IPS-11a (cell line): ENCODE results near the gene IL12RB1.
"Not testable (repeated sequence)": the region's sequence is repeated elsewhere in the genome, so short reads cannot be mapped to it uniquely, and the experiment has no call there.

Source experiments
- H3K4me3 ChIP-seq: one replicate; pipeline ENCODE4 v1.5.1; 2013; ENCODE audit warnings: low read depth, low read length, control low read depth

IL12RB1 gene

DNA sequence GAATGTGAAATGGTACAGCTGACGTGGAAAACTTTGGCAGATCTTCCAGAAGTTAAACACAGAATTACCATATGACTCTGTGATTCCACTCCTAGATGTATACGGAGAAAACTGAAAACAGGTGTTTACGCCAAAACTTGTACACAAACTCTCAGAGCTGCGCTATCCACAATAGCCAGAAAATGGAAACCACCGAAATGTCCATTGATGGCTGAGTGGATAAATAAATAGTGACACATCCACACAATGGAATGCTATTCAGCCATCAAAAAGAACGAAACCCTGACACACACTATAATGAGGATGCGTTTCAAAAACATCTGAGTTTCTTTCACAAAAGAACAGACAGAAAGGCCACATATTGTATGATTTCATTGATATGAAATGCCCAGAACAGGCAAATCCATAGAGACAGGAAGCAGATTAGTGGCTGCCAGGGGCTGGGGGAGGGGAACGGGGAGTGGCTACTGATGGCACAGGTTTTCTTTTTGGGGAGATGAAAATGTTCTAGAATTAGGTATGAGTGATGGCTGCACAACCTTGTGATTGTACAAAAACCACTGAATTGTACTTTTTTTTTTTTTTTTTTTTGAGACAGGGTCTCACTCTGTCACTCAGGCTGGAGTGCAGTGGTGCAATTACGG is 33.0 kb downstream of the IL12RB1 start:
- no peak overlapping the region for H3K4me3 ChIP-seq

- no peak overlapping the region for H3K4me3 ChIP-seq
These were observed 34.8 kb downstream of the IL12RB1 start for GRCh38 chr19:18051887-18052286.

GRCh38 chr19:18049385-18049784 is 37.3 kb downstream of the IL12RB1 start:
- no peak overlapping the region for H3K4me3 ChIP-seq

GRCh38 chr19:18046059-18046718 is 40.5 kb downstream of the IL12RB1 start:
- H3K4me3 ChIP-seq, result no peak overlapping the region

- H3K4me3 ChIP-seq, result no peak overlapping the region
These were observed 41.3 kb downstream of the IL12RB1 start for GRCh38 chr19:18045307-18046050.

GRCh38 chr19:18044825-18045304 is 41.9 kb downstream of the IL12RB1 start:
- H3K4me3 ChIP-seq, result no peak overlapping the region

DNA sequence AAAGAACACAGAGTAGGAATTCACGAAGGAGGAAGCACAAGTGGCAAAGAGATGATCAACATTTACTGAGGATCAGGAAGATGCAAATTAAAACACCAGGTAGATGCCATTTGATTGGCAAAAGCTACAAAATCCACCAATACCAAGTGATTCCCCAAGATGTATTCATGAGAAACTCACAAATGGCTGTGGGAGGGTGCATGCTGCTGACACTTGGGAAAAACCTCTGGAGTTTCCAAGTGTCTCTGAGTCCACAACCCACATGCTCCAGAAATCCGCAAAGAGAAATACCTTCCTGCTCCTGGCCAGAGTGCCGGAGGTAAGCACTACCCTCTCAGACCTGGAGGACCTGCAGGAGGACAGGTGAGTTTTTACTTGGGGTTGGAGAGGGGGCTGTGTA is 43.1 kb downstream of the IL12RB1 start:
- H3K4me3 ChIP-seq, result no peak overlapping the region

GRCh38 chr19:18041054-18041453 is 45.7 kb downstream of the IL12RB1 start:
- no peak overlapping the region for H3K4me3 ChIP-seq

- H3K4me3 ChIP-seq, result not testable (repeated sequence)
These were observed 54.6 kb downstream of the IL12RB1 start for GRCh38 chr19:18032102-18032501.

DNA sequence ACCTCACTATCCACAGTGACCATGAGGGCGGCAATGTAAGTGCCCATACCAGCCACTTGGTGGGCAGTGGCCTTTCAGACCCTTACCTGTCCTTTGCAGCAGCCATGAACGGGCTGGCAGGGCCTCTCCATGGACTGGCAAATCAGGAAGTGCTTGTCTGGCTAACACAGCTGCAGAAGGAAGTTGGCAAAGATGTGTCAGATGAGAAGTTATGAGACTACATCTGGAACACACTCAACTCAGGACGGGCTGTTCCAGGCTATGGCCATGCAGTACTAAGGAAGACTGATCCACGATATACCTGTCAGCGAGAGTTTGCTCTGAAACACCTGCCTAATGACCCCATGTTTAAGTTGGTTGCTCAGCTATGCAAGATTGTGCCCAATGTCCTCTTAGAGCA is 55.3 kb downstream of the IL12RB1 start:
- H3K4me3 ChIP-seq, result not testable (repeated sequence)

GRCh38 chr19:18029617-18030338 is 57.0 kb downstream of the IL12RB1 start:
- H3K4me3 ChIP-seq, result no peak overlapping the region

DNA sequence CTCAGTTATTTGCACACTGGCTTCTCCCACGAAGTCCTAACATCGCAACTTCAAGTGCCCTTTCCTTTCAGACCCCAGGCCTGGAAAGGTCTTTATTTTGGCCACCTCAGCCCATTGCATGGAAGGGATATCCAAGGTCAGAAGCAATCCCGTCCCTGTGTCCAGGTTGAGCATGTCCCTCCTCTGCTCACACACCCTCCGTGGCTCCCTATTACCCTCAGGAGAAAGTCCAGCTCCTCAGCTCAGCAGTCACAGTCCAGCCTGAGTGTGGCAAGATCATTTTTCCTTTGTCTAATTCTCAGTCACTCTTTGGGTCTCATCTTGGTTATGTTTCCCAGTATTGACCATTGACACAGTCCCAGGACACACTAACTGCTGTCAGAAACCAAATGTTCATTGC is 59.6 kb downstream of the IL12RB1 start:
- no peak overlapping the region for H3K4me3 ChIP-seq

DNA sequence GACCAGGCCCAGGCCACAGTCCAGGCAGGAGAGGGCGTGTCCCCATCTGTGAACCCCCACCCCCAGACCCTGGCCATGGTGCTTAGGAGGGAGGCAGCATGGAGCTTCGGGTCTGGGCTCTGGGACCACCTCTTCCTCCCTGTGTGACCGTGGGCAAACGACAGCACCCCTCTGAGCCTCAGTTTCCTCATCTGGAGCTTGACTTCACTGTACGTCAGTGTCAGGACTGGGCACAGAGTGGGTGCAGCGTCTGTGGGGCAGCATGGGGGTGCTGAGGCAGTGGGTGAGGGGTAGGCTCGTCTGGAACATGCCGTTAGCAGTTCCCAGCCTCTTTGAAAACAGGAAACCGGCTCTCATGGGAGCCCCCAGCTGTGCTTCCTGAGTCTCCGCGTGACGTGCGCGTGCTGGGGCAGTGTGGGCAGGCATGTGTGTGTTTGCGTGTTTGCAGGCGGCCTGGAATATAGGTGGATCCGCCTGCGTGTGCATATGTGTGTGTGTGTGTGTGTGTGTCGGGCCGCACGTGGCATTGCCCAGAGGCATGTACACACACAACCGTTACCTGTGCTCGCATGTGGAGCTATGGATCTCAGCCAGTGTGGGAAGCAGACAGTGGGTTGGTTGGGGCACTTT is 63.0 kb downstream of the IL12RB1 start:
- no peak overlapping the region for H3K4me3 ChIP-seq

GRCh38 chr19:18021121-18021755 is 65.5 kb downstream of the IL12RB1 start:
- no peak overlapping the region for H3K4me3 ChIP-seq

DNA sequence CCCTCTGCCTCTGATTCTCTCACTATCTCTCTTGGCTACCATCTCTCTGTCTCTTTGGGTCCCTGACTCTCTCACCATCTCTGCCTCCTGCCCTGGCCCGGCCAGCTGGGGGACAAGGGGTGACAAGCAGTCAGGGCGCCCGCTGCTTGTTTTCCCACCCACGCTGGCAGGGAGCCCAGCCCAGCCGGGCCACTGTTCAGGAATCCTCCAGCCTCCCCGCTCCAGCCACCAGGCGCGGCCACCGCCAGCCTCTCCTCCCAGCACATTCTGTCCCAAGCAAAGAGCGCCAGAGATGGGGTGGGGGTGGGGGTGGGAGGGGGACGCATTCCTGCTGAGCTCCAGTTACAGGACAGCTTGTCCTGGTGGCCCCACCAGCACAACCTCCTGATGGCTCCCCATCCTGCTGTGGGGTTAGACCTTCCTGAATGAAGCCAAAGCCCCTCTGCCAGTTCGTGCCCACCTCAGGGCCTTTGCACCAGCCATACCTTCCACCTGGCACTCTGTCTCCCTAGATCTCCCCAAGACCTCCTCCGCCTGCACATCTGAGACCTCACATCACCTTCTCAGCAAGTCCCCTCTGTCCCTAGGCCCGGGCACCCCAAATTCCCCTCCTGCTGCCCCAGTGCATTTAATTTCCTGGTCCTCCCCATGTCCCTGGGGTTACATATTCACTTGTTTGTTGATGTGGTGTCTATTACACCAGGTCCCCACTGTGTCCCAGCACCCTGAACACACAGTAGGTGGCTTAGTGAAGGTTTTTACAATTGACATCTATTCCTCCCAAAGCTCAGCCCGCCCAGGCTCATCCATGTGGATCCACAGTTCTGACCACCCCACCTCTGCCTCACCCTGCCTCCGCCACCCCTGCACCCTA is 66.3 kb downstream of the IL12RB1 start:
- H3K4me3 ChIP-seq, result no peak overlapping the region

DNA sequence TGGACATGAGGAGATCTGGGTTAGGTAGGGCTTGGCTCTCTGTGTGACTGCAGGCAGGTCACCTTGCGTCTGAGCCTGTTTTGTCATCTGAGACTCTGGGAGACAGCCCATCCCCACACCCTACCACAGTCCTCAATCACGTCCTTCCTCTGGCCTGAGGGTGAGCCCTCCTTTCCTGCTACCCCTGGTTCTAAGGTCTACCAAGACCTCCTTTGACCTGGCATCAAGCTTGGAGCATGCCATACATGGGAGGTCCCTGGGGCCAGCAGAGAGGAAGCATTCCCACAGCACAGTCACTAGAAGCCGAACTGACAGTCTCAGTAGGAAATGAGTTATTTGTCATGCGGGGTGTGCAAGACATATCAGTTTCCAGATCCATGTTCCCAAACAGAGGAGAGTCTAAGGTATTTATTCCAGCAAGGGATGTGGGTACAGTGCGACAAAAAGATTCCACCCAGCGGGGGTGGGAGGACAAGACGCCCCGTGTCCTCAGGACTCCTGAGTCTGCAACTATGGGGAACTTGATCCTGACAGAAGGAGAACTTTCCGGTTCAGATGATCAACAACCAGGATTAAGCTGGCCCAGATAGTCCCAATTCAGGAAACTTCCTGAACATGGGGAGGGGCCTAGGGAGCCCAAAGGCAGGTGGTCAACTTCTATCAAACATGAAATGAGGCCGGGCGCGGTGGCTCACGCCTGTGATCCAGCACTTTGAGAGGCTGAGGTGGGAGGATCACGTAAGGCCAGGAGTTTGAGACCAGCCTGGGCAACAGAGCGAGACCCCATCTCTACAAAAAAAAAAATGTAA is 69.3 kb downstream of the IL12RB1 start:
- H3K4me3 ChIP-seq, result no peak overlapping the region

- no peak overlapping the region for H3K4me3 ChIP-seq
These were observed 70.4 kb downstream of the IL12RB1 start for GRCh38 chr19:18016209-18016910.

DNA sequence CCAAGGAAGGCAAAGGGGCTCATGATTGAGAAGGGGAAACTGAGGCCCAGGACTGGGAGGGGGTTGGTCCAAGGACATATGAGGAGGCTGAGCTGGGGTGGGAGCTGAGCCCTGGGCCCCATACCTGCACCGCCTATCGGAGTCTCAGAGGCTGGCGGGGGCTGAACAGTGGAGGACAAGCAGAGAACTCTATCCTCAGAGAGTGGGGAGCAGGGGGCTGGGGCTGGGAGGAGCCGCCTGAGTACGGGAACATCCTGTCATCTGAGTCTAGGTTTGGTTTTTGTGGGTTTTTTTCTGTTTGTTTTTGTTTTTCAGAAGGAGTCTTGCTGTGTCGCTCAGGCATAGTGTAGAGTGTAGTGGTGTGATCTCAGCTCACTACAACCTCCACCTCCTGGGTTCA is 72.5 kb downstream of the IL12RB1 start:
- no peak overlapping the region for H3K4me3 ChIP-seq
